ENCODE data around the gene WDFY4.

- TF ChIP-seq CTCF (optimal IDR thresholded peaks at IDR 0.05 in 1 of 3, IDR thresholded peaks at IDR 0.05 in 1 of 3, conservative IDR thresholded peaks at IDR 0.05 in 1 of 3; ENCODE audit: extremely low read depth in 1 of 3, insufficient read depth in 2 of 3, low read length in 3 of 3) (no peak), EZH2 (IDR thresholded peaks at IDR 0.05; ENCODE audit: low read length) (no peak)
Observed at GRCh38 chr10:48722153-48723145, 37.8 kb downstream of the WDFY4 start.

Measured in keratinocyte (primary cell).